Measurements from ENCODE around the gene TMIE.

DNA sequence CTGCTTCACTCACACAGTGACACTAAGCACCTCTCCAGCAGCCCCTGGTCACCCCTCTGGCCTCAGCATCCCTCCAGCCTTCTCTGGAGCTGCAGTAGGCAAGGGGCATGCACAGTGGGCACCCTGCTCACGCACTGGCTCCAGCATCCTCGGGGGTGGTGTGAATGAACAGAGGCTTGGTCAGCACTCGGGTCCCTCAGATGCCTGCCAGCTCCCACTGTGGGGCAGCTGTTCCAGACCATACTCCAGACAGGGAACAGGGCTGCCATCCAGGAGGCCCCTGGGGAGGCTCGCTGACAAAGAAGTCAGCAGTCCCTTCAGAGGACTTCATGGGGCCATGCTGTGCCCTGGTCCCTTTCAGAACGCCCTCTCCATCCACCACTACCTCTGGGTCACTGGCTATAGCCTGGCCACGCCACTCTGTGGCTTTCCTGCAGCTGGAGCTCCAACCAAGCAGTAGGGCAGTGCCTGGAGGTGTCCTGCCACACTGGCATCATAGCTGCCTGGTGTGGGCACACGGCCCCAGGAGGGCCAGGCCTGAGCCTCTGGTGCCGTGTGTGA lies 34.1 kb upstream of the TMIE start:
- TF ChIP-seq, protein P1, sequence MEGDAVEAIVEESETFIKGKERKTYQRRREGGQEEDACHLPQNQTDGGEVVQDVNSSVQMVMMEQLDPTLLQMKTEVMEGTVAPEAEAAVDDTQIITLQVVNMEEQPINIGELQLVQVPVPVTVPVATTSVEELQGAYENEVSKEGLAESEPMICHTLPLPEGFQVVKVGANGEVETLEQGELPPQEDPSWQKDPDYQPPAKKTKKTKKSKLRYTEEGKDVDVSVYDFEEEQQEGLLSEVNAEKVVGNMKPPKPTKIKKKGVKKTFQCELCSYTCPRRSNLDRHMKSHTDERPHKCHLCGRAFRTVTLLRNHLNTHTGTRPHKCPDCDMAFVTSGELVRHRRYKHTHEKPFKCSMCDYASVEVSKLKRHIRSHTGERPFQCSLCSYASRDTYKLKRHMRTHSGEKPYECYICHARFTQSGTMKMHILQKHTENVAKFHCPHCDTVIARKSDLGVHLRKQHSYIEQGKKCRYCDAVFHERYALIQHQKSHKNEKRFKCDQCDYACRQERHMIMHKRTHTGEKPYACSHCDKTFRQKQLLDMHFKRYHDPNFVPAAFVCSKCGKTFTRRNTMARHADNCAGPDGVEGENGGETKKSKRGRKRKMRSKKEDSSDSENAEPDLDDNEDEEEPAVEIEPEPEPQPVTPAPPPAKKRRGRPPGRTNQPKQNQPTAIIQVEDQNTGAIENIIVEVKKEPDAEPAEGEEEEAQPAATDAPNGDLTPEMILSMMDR (IDR thresholded peaks at IDR 0.05; ENCODE audit: low read depth, low read length, poor library complexity, severe bottlenecking) = no peak
- TF ChIP-seq EZH2phosphoT487 (IDR thresholded peaks at IDR 0.05; ENCODE audit: borderline replicate concordance, low read length) = no peak
